HG03060 (cell line): ENCODE data around the gene TNIK.
A peak's percentile ranks its signal among the peaks of the same experiment; 100 is the strongest.
"Not testable (repeated sequence)": the region's sequence is repeated elsewhere in the genome, so short reads cannot be mapped to it uniquely, and the experiment has no call there.

Source experiments
- ATAC-seq: cut with Tn5 transposase; IDR thresholded peaks from one replicate; pipeline ENCODE4 v1.9.1; 2021; ENCODE audit warnings: low read depth, moderate number of reproducible peaks; ENCODE audit not compliant: unreplicated experiment

TNIK gene

GRCh38 chr3:171371354-171371753, 88.9 kb downstream of the TNIK start:
- ATAC-seq = no peak

GRCh38 chr3:171369156-171369555, 91.0 kb downstream of the TNIK start:
- ATAC-seq = no peak

DNA sequence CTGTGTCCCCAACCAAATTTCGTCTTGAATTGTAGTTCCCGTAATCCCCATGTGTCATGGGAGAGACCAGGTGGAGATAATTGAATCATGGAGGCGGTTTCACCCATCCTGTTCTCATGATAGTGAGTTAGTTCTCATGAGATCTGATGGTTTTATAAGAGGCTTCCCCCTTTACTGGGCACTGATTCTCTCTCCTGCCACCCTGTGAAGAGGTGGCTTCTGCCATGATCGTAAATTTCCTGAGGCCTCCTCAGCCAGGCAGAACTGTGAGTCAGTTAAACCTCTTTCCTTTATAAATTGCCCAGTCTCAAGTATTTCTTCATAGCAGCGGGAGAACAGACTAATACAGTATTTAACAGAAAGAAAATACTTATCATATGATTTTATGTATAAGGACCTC, 93.5 kb downstream of the TNIK start:
- ATAC-seq = not testable (repeated sequence)

DNA sequence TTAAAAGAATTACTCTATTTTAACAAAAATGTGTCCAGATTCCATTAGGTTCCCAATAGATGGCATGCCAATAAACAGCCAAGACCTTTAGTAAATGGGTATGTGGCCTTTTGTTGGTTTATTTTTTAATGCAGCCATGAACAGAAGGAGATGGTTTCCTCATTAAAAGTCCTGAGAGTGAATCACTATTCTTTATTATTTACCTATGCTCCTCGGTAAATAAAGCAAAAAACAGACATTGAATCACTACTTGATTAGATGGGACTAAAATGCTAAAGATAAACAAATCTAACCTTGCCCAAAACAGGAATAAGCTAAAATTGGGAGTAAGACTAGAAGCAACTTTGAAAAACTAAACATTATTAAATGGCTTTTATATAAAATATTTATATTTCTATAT, 94.2 kb downstream of the TNIK start:
- no peak for ATAC-seq

DNA sequence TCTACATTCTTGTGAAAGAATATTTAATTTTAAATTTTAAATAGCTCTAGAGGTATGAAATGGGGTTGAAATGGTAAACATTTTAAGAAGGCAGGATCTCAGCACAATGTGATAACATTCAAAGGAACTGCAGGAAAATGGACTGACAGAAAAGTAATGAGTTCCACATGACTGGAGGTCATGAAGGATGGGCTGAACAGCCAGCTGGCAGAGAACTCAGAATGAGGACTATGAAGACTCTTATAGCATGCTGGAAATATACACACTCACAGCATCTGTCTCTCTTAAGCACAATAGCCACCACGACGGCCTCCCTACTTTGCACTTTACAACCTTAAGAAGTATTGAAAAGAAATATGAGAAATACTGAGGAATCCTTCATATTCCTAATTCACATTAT, 94.7 kb downstream of the TNIK start:
- no peak for ATAC-seq

DNA sequence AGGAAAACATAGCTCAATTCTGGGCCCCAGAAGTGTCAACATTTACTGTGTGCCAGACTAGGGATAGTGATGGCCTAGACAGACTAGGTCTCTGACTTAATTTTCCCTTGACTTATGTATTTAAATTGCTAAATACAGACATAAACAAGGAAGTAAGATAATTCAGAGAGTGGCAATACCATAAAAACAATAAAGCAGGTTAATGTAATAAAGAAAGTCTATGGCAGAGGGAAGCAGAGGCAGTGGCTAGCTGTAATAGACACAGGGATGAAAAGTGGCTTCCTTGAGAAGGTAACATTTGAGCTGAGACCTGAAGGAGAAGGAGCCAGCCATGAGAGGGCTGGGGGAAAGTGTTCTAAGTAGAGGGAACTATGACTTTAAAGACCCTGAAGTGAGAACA, 95.7 kb downstream of the TNIK start:
- ATAC-seq = no peak

GRCh38 chr3:171363202-171363601, 97.0 kb downstream of the TNIK start:
- ATAC-seq = no peak

- ATAC-seq = no peak
Measured at GRCh38 chr3:171362575-171362974, 97.6 kb downstream of the TNIK start.

GRCh38 chr3:171358881-171359198, 101.4 kb downstream of the TNIK start:
- ATAC-seq = no peak

DNA sequence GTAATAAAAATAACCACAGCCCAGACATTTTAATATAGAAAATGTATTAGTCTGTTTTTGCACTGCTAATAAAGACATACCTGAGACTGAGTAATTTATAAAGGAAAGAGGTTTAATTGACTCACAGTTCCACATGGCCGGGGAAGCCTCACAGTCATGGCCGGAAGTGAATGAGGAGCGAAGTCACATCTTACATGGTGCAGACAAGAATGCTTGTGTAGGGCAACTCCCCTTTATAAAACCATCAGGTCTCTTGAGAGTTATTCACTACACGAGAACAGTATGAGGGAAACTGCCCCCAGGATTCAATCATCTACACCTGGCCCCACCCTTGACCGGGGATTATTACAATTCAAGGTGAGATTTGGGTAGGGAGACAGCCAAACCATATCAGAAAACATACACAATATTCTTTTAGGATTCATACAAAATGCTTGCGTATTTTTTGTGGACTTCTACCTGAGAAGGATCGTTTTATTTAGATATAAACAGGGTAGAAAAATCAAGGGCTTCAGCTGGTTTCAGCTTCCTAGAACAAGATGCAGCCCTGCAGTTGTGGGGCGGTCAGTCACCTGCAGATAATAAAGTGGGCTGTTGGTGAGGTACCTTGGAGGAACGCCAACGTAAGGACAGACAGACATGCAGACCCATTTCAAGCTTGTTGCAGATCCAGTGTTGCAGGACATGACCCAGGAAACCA, 101.9 kb downstream of the TNIK start:
- no peak for ATAC-seq

GRCh38 chr3:171357721-171358120, 102.5 kb downstream of the TNIK start:
- ATAC-seq = no peak

- no peak for ATAC-seq
Measured at GRCh38 chr3:171356251-171356650, 104.0 kb downstream of the TNIK start.

DNA sequence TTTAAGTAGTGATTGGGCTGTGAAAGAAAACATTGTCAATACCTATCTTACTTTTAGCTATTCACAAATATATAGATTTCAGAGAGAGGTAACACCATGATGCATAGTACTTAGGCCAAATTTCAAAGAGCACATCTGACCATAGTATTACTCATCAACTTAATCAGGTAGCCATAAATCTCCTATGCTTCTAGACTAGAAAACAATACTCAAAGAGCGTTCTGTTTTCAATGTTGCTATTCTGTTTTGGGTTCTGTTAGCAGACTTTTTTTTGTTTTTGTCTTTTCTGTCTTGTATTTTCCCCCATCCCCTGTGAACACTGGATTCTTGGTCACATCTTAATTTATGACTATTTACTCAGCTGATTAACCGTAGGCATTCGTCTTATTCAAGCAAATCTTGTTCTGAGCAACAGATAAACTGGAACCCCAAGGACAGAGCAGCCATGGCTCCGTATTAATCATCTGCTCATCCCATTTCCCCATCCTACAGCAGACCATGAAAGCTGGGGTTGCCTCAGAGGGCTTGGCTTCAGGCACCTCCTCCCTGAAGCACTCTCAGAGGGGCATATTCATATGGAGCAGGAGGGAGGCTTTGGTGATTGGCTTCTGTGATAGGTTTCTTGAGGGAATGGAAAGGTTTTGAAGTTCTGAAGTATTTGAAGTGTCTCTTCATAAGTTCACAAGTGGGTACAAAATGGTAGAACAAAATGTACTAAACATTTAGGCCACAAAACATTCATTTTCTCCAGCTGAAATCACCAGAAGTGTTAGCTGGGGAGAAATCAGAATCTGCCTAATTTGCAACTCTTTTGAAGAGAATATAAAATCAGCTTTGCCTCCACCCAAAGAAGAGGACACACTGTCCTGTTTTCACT, 105.3 kb downstream of the TNIK start:
- ATAC-seq = no peak

GRCh38 chr3:171354049-171354705, 106.0 kb downstream of the TNIK start:
- no peak for ATAC-seq

- ATAC-seq = no peak
Measured at GRCh38 chr3:171353423-171353822, 106.8 kb downstream of the TNIK start.

DNA sequence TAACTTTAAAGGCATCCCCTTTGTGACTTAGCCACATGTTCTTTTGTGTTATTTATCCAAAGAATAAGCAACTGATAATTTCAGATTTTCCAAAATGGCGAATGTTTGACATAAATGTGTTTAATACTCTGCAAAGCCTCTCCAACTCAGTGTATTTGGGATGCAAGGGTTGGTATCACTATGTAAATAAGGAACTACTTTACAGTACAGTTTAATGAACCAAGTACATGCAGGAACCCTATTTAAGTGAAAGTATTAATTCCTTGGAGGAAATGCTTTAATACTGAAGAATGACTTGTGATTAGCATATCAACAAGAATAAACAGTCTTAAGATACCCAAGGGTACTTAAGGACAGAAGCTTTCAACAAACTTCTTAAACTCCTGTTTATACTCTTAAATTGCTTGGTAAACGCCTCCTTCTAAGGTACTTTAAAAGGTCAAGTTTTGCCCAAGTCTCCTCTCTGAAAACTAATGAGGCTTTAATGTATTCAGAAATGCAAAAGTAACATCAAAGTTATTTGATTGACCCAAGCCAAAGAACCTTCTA, 107.7 kb downstream of the TNIK start:
- no peak for ATAC-seq

DNA sequence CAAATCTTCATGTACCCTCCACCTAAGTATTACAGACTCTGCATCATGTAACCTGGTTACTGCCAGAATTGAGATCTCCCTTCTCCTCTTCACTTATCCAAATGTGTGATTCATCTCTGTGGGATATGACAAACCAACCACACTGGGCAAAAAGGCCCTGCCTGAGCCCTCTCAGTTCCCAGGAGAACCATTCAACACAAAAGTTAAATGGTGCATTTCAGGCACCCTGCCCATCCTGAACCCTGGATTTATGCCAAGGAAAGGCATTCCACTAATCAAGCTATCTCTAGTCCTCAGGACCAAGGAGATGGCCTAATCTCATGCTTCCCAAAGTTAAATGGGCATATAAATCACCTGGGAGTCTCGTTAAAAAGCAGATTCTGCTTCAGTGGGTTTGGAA, 108.5 kb downstream of the TNIK start:
- no peak for ATAC-seq

- no peak for ATAC-seq
Measured at GRCh38 chr3:171350364-171350763, 109.8 kb downstream of the TNIK start.

GRCh38 chr3:171349392-171349791, 110.8 kb downstream of the TNIK start:
- no peak for ATAC-seq

- ATAC-seq = no peak
Measured at GRCh38 chr3:171348121-171348520, 112.1 kb downstream of the TNIK start.

DNA sequence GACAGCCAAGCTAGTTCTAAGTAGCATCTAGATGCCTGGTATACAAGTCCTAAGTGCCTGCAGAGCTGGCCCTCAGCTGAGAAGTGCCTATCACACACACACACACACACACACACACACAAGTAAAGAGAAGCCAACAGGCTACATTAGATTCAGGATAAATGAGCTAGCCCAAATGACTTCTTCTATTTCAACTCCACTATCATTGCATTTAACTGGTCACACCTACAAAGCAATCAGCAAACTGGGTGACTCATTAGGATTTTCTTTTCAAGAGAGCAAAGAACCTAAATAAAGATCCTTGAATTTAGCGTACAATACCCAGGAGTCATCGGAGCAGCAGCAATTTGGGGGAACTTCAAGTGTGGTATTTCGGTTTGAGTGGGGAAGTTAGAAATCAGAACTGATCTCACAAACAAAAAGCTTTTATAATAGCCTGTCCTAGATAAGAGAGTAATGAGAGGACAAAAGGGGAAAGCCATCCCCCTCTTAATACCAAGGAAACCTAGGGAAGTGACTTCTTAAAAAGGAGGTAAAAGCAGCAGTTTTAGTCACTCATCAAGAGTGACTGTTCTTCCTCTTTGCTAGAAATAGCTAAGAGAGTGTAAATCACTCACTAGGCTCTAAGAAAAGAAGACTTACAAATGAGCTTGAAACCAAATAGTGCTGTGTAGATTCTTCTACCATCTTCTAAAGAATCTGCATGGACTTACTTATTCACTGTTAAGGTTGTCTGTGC, 112.7 kb downstream of the TNIK start:
- ATAC-seq = peak; percentile 46
